OCI-LY3 (cell line): ENCODE data around the gene CNTN5.

ENCODE experiments used
- CTCF ChIP-seq: fragments of 200-600, 300-600 bp; sonication (generic); IDR thresholded peaks from 2 replicates; pipeline ENCODE4 v1.5.1; 2014; ENCODE audit warnings: antibody characterized with exemption, low read length, low read depth
- EZH2phosphoT487 ChIP-seq: fragments of 200-600 bp; shearing (Covaris generic); IDR thresholded peaks from 2 replicates; pipeline ENCODE4 v1.6.1; 2018; ENCODE audit warnings: antibody characterized with exemption, mixed run types, low read depth

GRCh38 chr11:99117603-99118002, 96.9 kb downstream of the CNTN5 start:
- TF ChIP-seq CTCF, result no peak
- no peak for TF ChIP-seq EZH2phosphoT487
